HepG2 (cell line): ENCODE measurements around the gene EIF4G1. TPM values are rescaled to one million over a fixed set of nuclear protein-coding genes. Genes with fewer than 3 reads are reported as not detected.

Source experiments
- ARID4A ChIP-seq: sonication (generic); formaldehyde crosslinking; IDR thresholded peaks from 2 replicates; pipeline ENCODE4 v1.5.0; 2020; ENCODE audit warnings: mild to moderate bottlenecking, missing genetic modification reagents, borderline replicate concordance
- BORCS8-MEF2B ChIP-seq: sonication (generic); formaldehyde crosslinking; IDR thresholded peaks from 2 replicates; pipeline ENCODE4 v1.8.0; 2022; ENCODE audit warnings: mild to moderate bottlenecking, missing genetic modification reagents
- CENPBD1 ChIP-seq: sonication (generic); formaldehyde crosslinking; IDR thresholded peaks from 2 replicates; pipeline ENCODE4 v1.8.0; 2022; ENCODE audit warnings: missing genetic modification reagents, low read depth, mild to moderate bottlenecking, borderline replicate concordance
- HMG20B ChIP-seq: conservative IDR thresholded peaks from 2 replicates; pipeline ENCODE4 v1.6.1; 2016; ENCODE audit warnings: missing genetic modification reagents, missing compliant biosample characterization
- MXD1 ChIP-seq: sonication (generic); formaldehyde crosslinking; IDR thresholded peaks from 2 replicates; pipeline ENCODE4 v1.4.0; 2020; ENCODE audit warnings: mild to moderate bottlenecking, missing genetic modification reagents
- ONECUT2 ChIP-seq: sonication (generic); formaldehyde crosslinking; IDR thresholded peaks from 2 replicates; pipeline ENCODE4 v1.4.0; 2020; ENCODE audit warnings: missing genetic modification reagents
- POLR2AphosphoS5 ChIP-seq: IDR thresholded peaks from 2 replicates; pipeline ENCODE4 v1.6.1; 2012; ENCODE audit warnings: low read depth, low read length
- TBL1XR1 ChIP-seq: fragments of 150-350 bp; IDR thresholded peaks from 2 replicates; pipeline ENCODE4 v1.6.1; 2014; ENCODE audit warnings: borderline replicate concordance, low read length; ENCODE audit not compliant: partially characterized antibody
- TFAP4 ChIP-seq: sonication (generic); IDR thresholded peaks from 2 replicates; pipeline ENCODE4 v1.6.1; 2016; ENCODE audit warnings: low read depth, borderline replicate concordance
- TFDP2 ChIP-seq: sonication (generic); formaldehyde crosslinking; IDR thresholded peaks from 2 replicates; pipeline ENCODE4 v1.4.0; 2020; ENCODE audit warnings: missing genetic modification reagents
- ZNF260 ChIP-seq: sonication (generic); formaldehyde crosslinking; IDR thresholded peaks from 2 replicates; pipeline ENCODE4 v1.4.0; 2020; ENCODE audit warnings: missing genetic modification reagents, low read depth, mild to moderate bottlenecking, borderline replicate concordance
- ZNF274 ChIP-seq: sonication (generic); formaldehyde crosslinking; IDR thresholded peaks from 2 replicates; pipeline ENCODE4 v1.5.1; 2020; ENCODE audit warnings: mild to moderate bottlenecking, missing genetic modification reagents
- ZNF441 ChIP-seq: sonication (generic); formaldehyde crosslinking; IDR thresholded peaks from 2 replicates; pipeline ENCODE4 v1.7.0; 2021; ENCODE audit warnings: missing genetic modification reagents, borderline replicate concordance
- ZNF512 ChIP-seq: sonication (generic); formaldehyde crosslinking; IDR thresholded peaks from 2 replicates; pipeline ENCODE4 v1.4.0; 2020; ENCODE audit warnings: mild to moderate bottlenecking, missing genetic modification reagents
- ZNF784 ChIP-seq: sonication (generic); formaldehyde crosslinking; IDR thresholded peaks from 2 replicates; pipeline ENCODE4 v1.5.1; 2020; ENCODE audit warnings: missing genetic modification reagents, mild to moderate bottlenecking, borderline replicate concordance
- ZNF883 ChIP-seq: sonication (generic); formaldehyde crosslinking; IDR thresholded peaks from 2 replicates; pipeline ENCODE4 v1.5.1; 2020; ENCODE audit warnings: mild to moderate bottlenecking, missing genetic modification reagents; ENCODE audit errors: not compliant biosample characterization
- polyA plus RNA-seq, 8 experiments: library from polyadenylated mRNA; depleted of rRNA in 3 of 8; stranded (reverse) in 7 of 8; unstranded in 1 of 8; fragments of >200 nt; fragmentation: Illumina TruSeq in 4 of 8; extraction: Trizol in 4 of 8; gene quantifications; 2 replicates each; pipeline versions ENCODE4 v1.2.1 to v1.2.3, GENCODE V29; 2011 to 2016; ENCODE audit warnings: low read depth in 4 of 8, missing spikeins in 1 of 8, mixed read lengths in 1 of 8; ENCODE audit not compliant: insufficient read depth in 1 of 8
- total RNA-seq, 5 experiments: library from RNA; depleted of rRNA; stranded (reverse); fragments of >200 nt; fragmentation: Illumina TruSeq; extraction: Trizol; gene quantifications; 2 replicates each; pipeline ENCODE4 v1.2.3, GENCODE V29; 2016; ENCODE audit warnings: low read depth in 1 of 5

The EIF4G1 gene
- total and polyA plus RNA-seq, 2 of the 13 experiments (the other 11 are each of a cell fraction or from before 2014, with no cell fraction given) = 208 to 213 TPM

- TF ChIP-seq MXD1 (CRISPR knock-in tag) (peak; percentile 70; the same call in 1 of the 2 replicates), ZNF441 (0 out of 2 replicates have a peak, but pooled peaks have one; percentile 6), ZNF274 (CRISPR knock-in tag) (0 out of 2 replicates have a peak, but pooled peaks have one; percentile 60), ZNF883 (CRISPR knock-in tag) (peak; percentile 42), CENPBD1 (CRISPR knock-in tag) (no peak), TBL1XR1 (no peak), HMG20B (CRISPR knock-in tag) (peak; percentile 70; the same call in 1 of the 2 replicates), ZNF512 (CRISPR knock-in tag) (no peak), TFDP2 (CRISPR knock-in tag) (peak; percentile 84), ZNF784 (CRISPR knock-in tag) (peak; percentile 20; the same call in 1 of the 2 replicates), ARID4A (peak; percentile 82), ZNF260 (CRISPR knock-in tag) (no peak), ONECUT2 (CRISPR knock-in tag) (no peak), POLR2AphosphoS5 (peak; percentile 77), BORCS8-MEF2B (CRISPR knock-in tag) (peak; percentile 88), TFAP4 (peak; percentile 83)
These were observed 48.5 kb downstream of the EIF4G1 start (continued) for GRCh38 chr3:184362668-184363546.
